ENCODE data around the gene CTNNA3. TPM values are rescaled to one million over a fixed set of nuclear protein-coding genes. Genes with fewer than 3 reads are reported as not detected.

CTNNA3 gene
- total RNA-seq, 2 donors from 2014 or later, result under 0.01 to 0.33 TPM

GRCh38 chr10:67527351-67527750, 168.6 kb downstream of the CTNNA3 start:
- DNase-seq (no peak), ATAC-seq (no peak)
- Histone ChIP-seq H3K9me3 (no peaks in the 10 kb centered on the region), H3K36me3 (replicated peaks in 1 of 2; ENCODE audit: insufficient read depth in 1 of 2, low read depth in 2 of 2) (no peaks in the 10 kb centered on the region), H3K27ac (no peak overlapping the region), H3K4me3 (no peak overlapping the region), H3K4me1 (no peaks in the 10 kb centered on the region), H3K27me3 (no peaks in the 10 kb centered on the region)
- intact Hi-C loops (cut with DNase I), result no loop called here
- TF ChIP-seq POLR2A (IDR thresholded peaks at IDR 0.05), result no peak
- TF ChIP-seq, protein P1, sequence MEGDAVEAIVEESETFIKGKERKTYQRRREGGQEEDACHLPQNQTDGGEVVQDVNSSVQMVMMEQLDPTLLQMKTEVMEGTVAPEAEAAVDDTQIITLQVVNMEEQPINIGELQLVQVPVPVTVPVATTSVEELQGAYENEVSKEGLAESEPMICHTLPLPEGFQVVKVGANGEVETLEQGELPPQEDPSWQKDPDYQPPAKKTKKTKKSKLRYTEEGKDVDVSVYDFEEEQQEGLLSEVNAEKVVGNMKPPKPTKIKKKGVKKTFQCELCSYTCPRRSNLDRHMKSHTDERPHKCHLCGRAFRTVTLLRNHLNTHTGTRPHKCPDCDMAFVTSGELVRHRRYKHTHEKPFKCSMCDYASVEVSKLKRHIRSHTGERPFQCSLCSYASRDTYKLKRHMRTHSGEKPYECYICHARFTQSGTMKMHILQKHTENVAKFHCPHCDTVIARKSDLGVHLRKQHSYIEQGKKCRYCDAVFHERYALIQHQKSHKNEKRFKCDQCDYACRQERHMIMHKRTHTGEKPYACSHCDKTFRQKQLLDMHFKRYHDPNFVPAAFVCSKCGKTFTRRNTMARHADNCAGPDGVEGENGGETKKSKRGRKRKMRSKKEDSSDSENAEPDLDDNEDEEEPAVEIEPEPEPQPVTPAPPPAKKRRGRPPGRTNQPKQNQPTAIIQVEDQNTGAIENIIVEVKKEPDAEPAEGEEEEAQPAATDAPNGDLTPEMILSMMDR (IDR thresholded peaks at IDR 0.05), result no peak

DNA sequence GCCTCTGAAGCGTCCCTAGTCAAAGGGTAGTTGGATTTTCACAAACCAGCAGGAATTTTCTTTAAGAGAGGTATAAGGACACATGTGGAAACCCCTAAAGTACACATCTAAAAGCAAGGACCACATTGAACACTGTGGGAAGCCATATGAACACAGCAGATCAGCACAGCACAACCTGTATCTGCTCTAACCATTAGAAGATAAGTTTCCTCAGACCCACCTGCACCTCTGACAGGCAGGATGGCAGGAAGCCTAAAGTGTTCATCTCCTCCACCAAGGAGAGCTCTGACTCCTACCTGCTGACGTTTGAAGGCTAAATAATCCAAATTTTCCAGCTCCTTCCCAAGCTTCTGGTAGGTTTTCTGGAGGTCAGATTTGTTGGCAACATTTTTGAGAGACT, 174.4 kb downstream of the CTNNA3 start:
- WGBS, 2 donors, result 24 to 54% methylated on average over 2 of the region's 2 CpGs
- intact Hi-C loops (cut with DNase I), result no loop called here
- no peak for ATAC-seq
- Histone ChIP-seq H3K4me1 (peaks cover 4% of the 10 kb centered on the region), H3K9me3 (no peaks in the 10 kb centered on the region), H3K27ac (no peak overlapping the region), H3K36me3 (replicated peaks in 1 of 2; ENCODE audit: insufficient read depth in 1 of 2, low read depth in 2 of 2) (no peaks in the 10 kb centered on the region), H3K27me3 (no peaks in the 10 kb centered on the region), H3K4me3 (no peak overlapping the region)
- TF ChIP-seq, protein P1 (IDR thresholded peaks at IDR 0.05), result no peak
- TF ChIP-seq POLR2A (IDR thresholded peaks at IDR 0.05), result no peak
- DNase-seq, result no peak

DNA sequence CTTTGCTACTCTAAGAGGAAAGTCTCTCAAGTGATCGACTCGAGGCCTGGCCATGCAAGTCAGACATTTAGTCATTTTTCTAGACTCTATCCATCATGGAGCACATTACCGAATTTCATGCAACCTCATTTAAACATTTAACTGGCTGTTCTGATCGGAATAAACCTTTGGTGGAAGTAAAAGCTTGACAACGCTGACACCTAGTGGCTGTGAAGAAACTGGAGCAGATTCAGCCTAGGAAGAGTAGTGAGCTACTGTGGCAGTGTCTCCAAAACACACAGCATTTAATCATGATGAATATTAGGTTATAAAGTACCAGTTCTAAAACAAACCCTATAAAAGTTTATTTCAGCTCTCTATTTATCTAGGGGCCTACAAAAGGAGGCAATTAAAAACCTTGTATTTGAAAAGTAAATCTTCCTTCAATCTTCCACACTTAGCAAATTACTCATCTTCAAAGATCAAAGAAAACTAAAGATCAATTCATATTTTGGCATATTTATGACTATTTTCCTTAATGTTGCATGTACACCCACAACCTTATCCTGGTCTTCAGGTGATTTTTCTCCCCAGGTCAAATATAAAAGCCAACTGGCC, 175.0 kb downstream of the CTNNA3 start:
- H3K27ac ChIP-seq, result no peak overlapping the region
- WGBS, 2 donors, result 3 to 4% methylated on average over 5 of the region's 5 CpGs
- H3K4me3 ChIP-seq, result no peak overlapping the region
- no peaks in the 10 kb centered on the region for H3K27me3 ChIP-seq
- no peaks in the 10 kb centered on the region for H3K36me3 ChIP-seq (replicated peaks in 1 of 2; ENCODE audit: insufficient read depth in 1 of 2, low read depth in 2 of 2)
- ATAC-seq (peak; percentile 71), DNase-seq (peak; percentile 42 to 49 (median 47))
- intact Hi-C loops (cut with DNase I), result no loop called here
- no peaks in the 10 kb centered on the region for H3K9me3 ChIP-seq
- H3K4me1 ChIP-seq, result peaks cover 4% of the 10 kb centered on the region
- no peak for TF ChIP-seq POLR2A (IDR thresholded peaks at IDR 0.05)
- TF ChIP-seq, protein P1 (IDR thresholded peaks at IDR 0.05), result peak; percentile 48 to 88 (median 76)

- DNase-seq, result no peak
- no peaks in the 10 kb centered on the region for H3K9me3 ChIP-seq
- H3K36me3 ChIP-seq (replicated peaks in 1 of 2; ENCODE audit: insufficient read depth in 1 of 2, low read depth in 2 of 2), result no peaks in the 10 kb centered on the region
- no peak for ATAC-seq
- H3K4me1 ChIP-seq, result peaks cover 4% of the 10 kb centered on the region
- no peaks in the 10 kb centered on the region for H3K27me3 ChIP-seq
- no peak overlapping the region for H3K4me3 ChIP-seq
- TF ChIP-seq, protein P1 (IDR thresholded peaks at IDR 0.05), result no peak
- no peak for TF ChIP-seq POLR2A (IDR thresholded peaks at IDR 0.05)
- no peak overlapping the region for H3K27ac ChIP-seq
- intact Hi-C loops (cut with DNase I), result no loop called here
- WGBS, 2 donors, result 94 to 95% methylated on average over 2 of the region's 2 CpGs
Observed at GRCh38 chr10:67519434-67519833, 176.6 kb downstream of the CTNNA3 start.

- Histone ChIP-seq H3K9me3 (no peaks in the 10 kb centered on the region), H3K27me3 (no peaks in the 10 kb centered on the region), H3K36me3 (replicated peaks in 1 of 2; ENCODE audit: insufficient read depth in 1 of 2, low read depth in 2 of 2) (no peaks in the 10 kb centered on the region), H3K27ac (no peak overlapping the region), H3K4me1 (peaks cover 4% of the 10 kb centered on the region), H3K4me3 (no peak overlapping the region)
- DNase-seq (no peak), ATAC-seq (no peak)
- TF ChIP-seq, protein P1 (IDR thresholded peaks at IDR 0.05), result no peak
- no peak for TF ChIP-seq POLR2A (IDR thresholded peaks at IDR 0.05)
- intact Hi-C loops (cut with DNase I), result no loop called here
- WGBS, 2 donors, result 66 to 77% methylated on average over 4 of the region's 4 CpGs
Observed at GRCh38 chr10:67518756-67519155, 177.2 kb downstream of the CTNNA3 start.
